Central memory CD8-positive, alpha-beta T cell (primary cell): Measurements from ENCODE around the gene DMWD.

ENCODE experiments used
- ATAC-seq: fragments of 150-1000 bp; cut with Tn5 transposase; replicated peaks from 2 replicates; pipeline ENCODE4 v1.10.0; 2022; ENCODE audit warnings: mild to moderate bottlenecking, moderate FRiP score, moderate number of reproducible peaks; ENCODE audit not compliant: poor library complexity, severe bottlenecking; ENCODE audit errors: extremely low read depth
- DNase-seq, 2 donors: peaks; one replicate each; pipeline ENCODE4 v3.0.0; 2021; ENCODE audit warnings: low spot score in 2 of 2
- H3K27ac Mint-ChIP-seq: one replicate; pipeline ENCODE4 v1.8.0; 2022; ENCODE audit warnings: low read depth, mild to moderate bottlenecking, moderate library complexity, mixed read lengths
- H3K27me3 Mint-ChIP-seq: one replicate; pipeline ENCODE4 v1.8.0; 2022; ENCODE audit warnings: mixed read lengths
- H3K36me3 Mint-ChIP-seq: one replicate; pipeline ENCODE4 v1.8.0; 2022; ENCODE audit warnings: mild to moderate bottlenecking, moderate library complexity, mixed read lengths; ENCODE audit not compliant: insufficient read depth
- H3K4me1 Mint-ChIP-seq: one replicate; pipeline ENCODE4 v1.8.0; 2022; ENCODE audit warnings: mixed read lengths
- H3K4me3 Mint-ChIP-seq: one replicate; pipeline ENCODE4 v1.8.0; 2022; ENCODE audit warnings: mild to moderate bottlenecking, moderate library complexity, mixed read lengths
- H3K9me3 Mint-ChIP-seq: one replicate; pipeline ENCODE4 v1.8.0; 2022; ENCODE audit warnings: mixed read lengths

DMWD gene, protein sequence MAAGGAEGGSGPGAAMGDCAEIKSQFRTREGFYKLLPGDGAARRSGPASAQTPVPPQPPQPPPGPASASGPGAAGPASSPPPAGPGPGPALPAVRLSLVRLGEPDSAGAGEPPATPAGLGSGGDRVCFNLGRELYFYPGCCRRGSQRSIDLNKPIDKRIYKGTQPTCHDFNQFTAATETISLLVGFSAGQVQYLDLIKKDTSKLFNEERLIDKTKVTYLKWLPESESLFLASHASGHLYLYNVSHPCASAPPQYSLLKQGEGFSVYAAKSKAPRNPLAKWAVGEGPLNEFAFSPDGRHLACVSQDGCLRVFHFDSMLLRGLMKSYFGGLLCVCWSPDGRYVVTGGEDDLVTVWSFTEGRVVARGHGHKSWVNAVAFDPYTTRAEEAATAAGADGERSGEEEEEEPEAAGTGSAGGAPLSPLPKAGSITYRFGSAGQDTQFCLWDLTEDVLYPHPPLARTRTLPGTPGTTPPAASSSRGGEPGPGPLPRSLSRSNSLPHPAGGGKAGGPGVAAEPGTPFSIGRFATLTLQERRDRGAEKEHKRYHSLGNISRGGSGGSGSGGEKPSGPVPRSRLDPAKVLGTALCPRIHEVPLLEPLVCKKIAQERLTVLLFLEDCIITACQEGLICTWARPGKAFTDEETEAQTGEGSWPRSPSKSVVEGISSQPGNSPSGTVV

DNA sequence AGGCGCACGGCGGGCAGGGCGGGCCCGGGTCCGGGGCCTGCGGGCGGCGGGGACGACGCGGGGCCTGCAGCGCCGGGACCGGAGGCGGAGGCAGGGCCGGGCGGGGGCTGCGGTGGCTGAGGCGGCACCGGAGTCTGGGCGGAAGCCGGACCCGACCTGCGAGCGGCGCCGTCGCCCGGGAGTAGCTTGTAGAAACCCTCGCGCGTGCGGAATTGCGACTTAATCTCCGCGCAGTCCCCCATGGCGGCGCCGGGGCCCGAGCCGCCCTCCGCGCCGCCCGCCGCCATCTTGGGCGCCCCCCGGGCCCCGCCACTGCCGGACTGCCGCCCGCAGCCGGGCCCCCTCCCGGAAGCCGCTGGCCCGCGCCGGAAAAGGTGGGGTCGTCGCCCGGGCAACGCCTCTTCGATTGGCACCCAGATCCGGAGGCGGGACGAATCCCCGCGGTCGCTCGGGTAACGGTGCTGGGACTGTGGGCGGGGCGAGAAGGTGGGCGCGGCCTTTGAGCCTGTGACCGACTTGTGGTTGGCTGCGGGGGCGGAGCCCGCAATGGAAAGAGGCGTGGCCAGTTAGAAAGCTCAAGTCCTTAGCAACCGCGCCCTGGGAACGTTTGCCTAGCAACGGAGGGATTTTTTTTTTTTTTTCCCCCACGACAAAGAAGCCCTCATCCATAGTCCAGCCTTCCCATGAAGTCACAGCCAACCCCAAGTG is at the start of gene DMWD:
DMWD (minus strand) TSS at position 376 of the 708 bp plus-strand sequence; CDS start at position 287, 89 bp downstream.
- peak within 1 kb of the TSS; percentile 92 for H3K27ac Mint-ChIP-seq
- ATAC-seq: peak; percentile 92
- H3K36me3 Mint-ChIP-seq: peaks cover 20% of the 10 kb centered on the region
- H3K27me3 Mint-ChIP-seq: peaks cover 10% of the 10 kb centered on the region
- peak; percentile 99 to 100 for DNase-seq
- H3K9me3 Mint-ChIP-seq: no peaks in the 10 kb centered on the region
- H3K4me1 Mint-ChIP-seq: peaks cover 48% of the 10 kb centered on the region
- peak within 1 kb of the TSS; percentile 85 for H3K4me3 Mint-ChIP-seq

GRCh38 chr19:45842198-45842597 is 49.6 kb upstream of the DMWD start:
- Mint-ChIP-seq H3K4me1 (peaks cover 7% of the 10 kb centered on the region), H3K36me3 (peaks cover 77% of the 10 kb centered on the region), H3K27me3 (no peaks in the 10 kb centered on the region), H3K4me3 (no peak overlapping the region), H3K9me3 (no peaks in the 10 kb centered on the region), H3K27ac (no peak overlapping the region)
- DNase-seq (no peak), ATAC-seq (no peak)

DNA sequence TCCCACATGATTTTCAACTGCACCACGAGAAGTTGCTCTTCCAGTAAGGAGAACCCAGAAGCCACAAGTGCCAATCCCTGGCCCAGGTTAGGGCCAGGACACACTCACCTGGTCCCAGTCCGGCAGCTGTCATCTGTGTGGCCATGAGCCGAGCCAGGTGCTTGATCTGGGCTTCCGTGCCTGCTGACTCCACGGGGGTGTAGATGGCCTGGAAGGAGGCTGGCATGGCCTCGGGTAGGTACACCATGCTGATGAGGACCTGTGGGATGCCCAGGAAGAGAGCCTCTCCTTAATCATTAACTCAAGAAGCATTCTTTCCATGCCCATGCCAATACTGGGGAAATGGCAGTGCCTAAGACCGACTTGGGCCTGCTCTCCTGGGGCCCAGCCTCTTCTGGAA is 42.3 kb upstream of the DMWD start:
- ATAC-seq: no peak
- DNase-seq: no peak
- no peak overlapping the region for H3K4me3 Mint-ChIP-seq
- peaks cover 77% of the 10 kb centered on the region for H3K36me3 Mint-ChIP-seq
- peak overlapping the region; percentile 22 for H3K27ac Mint-ChIP-seq
- H3K4me1 Mint-ChIP-seq: no peaks in the 10 kb centered on the region
- no peaks in the 10 kb centered on the region for H3K9me3 Mint-ChIP-seq
- H3K27me3 Mint-ChIP-seq: no peaks in the 10 kb centered on the region

DNA sequence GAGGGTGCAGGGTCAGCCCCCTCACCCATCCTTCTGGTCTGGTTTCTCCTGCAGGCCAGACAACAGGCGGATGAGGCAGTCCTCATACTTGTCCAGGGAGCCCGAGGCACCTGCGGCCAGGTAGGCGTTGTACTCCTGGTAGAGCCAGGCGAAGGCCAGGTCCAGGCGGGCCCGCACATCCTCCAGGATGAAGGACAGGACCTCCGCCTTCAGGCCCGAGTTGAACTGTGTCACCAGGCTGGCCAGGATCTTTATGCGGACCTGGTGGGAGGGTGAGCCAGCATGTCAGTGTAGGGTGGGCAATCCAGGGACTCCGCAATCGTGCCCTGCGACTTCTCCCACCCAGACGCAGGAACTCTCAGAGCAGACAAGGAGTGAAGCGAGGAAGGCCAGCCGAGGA is 36.3 kb upstream of the DMWD start:
- Mint-ChIP-seq H3K4me3 (no peak overlapping the region), H3K27me3 (no peaks in the 10 kb centered on the region), H3K27ac (no peak overlapping the region), H3K9me3 (no peaks in the 10 kb centered on the region), H3K4me1 (peaks cover 5% of the 10 kb centered on the region), H3K36me3 (peaks cover 54% of the 10 kb centered on the region)
- ATAC-seq (no peak), DNase-seq (no peak)

DNA sequence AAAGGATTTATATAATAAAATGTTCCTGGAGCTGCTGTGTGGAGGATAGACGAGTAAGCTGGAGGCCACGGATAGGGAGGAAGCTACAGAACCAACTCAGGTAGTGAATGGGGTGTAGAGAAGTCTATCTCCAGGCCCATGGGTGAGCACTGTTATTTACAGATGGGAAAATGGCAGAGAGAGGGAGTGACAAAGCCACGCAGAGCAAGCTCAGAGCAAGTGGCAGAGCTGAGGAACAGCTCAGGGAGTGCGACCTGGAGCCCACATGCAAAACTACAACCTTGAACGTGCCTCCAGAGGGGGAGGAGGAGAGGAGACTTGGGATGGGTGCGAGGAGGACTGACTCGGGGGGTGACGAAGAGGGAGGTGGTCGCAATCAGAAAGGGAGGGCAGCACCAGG is 35.9 kb upstream of the DMWD start:
- no peak overlapping the region for H3K4me3 Mint-ChIP-seq
- peaks cover 5% of the 10 kb centered on the region for H3K4me1 Mint-ChIP-seq
- no peak for ATAC-seq
- no peaks in the 10 kb centered on the region for H3K27me3 Mint-ChIP-seq
- peaks cover 50% of the 10 kb centered on the region for H3K36me3 Mint-ChIP-seq
- no peak for DNase-seq
- H3K9me3 Mint-ChIP-seq: no peaks in the 10 kb centered on the region
- H3K27ac Mint-ChIP-seq: peak overlapping the region; percentile 14

GRCh38 chr19:45827459-45828093 is 34.9 kb upstream of the DMWD start:
- Mint-ChIP-seq H3K4me1 (peaks cover 5% of the 10 kb centered on the region), H3K9me3 (no peaks in the 10 kb centered on the region), H3K4me3 (no peak overlapping the region), H3K27ac (no peak overlapping the region), H3K36me3 (peaks cover 41% of the 10 kb centered on the region), H3K27me3 (no peaks in the 10 kb centered on the region)
- DNase-seq (no peak), ATAC-seq (no peak)

DNA sequence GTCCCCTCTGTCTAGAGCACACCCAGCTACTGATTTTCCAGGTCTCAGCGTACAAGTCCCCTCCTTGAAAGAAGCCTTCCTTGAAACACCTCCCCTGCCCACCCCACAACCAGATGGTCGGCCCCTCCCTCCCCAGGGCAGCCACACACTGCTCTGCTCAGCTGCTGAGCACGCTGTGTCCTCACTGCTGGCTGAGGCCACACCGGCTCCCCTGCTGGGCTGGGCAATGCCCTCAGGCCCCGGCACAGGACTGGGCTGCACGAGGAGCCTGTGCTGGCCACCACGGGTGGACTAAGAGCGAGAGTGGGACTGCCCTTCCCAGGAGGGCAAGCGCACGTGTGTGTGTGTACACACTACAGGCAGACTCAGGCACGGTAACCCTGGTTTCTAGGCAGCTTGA is 34.3 kb upstream of the DMWD start:
- ATAC-seq (no peak), DNase-seq (no peak)
- H3K4me3 Mint-ChIP-seq: no peak overlapping the region
- H3K9me3 Mint-ChIP-seq: no peaks in the 10 kb centered on the region
- no peaks in the 10 kb centered on the region for H3K27me3 Mint-ChIP-seq
- peaks cover 37% of the 10 kb centered on the region for H3K36me3 Mint-ChIP-seq
- no peak overlapping the region for H3K27ac Mint-ChIP-seq
- H3K4me1 Mint-ChIP-seq: peaks cover 5% of the 10 kb centered on the region

- Mint-ChIP-seq H3K27me3 (no peaks in the 10 kb centered on the region), H3K9me3 (no peaks in the 10 kb centered on the region), H3K36me3 (peaks cover 30% of the 10 kb centered on the region), H3K27ac (no peak overlapping the region), H3K4me3 (no peak overlapping the region), H3K4me1 (peaks cover 5% of the 10 kb centered on the region)
- DNase-seq (no peak), ATAC-seq (no peak)
These were observed 33.6 kb upstream of the DMWD start for GRCh38 chr19:45825917-45826893.

DNA sequence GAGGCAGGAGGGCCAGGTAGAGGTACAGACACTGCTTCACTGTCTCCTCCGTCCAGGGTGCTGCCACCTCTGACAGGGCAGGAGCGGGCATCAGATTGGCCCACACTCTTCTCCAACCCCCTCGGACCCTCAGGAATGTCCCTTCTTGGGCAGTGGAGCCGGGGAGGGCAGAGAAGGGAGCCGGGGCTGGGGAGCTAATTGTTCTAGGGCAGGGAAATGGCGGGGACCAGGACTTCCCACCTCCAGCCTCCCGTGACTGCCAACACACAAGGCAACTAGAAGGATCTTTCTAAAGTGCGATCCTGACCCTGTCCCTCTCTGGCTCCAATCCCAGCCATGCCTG is 32.6 kb upstream of the DMWD start:
- Mint-ChIP-seq H3K27me3 (no peaks in the 10 kb centered on the region), H3K4me3 (no peak overlapping the region), H3K27ac (no peak overlapping the region), H3K9me3 (no peaks in the 10 kb centered on the region), H3K36me3 (peaks cover 26% of the 10 kb centered on the region), H3K4me1 (peaks cover 5% of the 10 kb centered on the region)
- DNase-seq (no peak), ATAC-seq (no peak)

DNA sequence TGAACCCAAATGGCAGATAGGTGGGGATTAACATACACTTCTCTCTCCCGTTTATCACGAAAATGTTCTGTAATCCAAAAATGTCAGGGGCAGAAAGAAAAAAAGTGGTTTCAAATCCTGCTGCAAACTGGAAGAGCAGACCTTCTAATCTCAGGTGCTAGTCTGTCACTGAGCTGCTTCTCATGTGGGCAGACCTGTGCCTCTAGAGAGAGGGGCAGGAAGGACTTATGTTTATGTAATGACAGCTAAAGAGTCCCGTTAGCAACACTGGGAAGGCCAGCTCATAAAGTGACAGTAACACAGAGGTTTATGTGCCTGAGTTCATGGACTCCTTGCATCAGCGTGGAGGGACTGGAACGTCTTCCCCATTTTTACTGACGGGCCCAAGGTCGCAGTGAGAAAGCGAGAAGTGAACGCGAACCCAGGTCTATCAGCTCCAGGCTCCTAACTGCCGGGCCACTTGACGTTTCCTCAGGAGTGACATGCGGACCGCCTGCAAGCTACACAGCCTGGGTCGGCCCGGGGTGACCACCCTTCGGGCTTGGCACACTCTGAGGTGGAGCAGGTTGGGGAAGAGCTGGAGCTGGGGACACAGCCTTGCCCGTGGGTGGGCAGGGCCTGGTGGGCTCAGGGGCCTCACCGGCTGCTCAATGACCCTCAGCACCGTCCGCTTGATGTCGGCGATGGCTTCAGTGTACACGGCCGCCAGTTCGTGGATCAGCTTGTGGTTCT is 32.1 kb upstream of the DMWD start:
- Mint-ChIP-seq H3K27ac (no peak overlapping the region), H3K27me3 (no peaks in the 10 kb centered on the region), H3K9me3 (no peaks in the 10 kb centered on the region), H3K4me3 (no peak overlapping the region), H3K4me1 (peaks cover 5% of the 10 kb centered on the region), H3K36me3 (peaks cover 24% of the 10 kb centered on the region)
- ATAC-seq: no peak
- no peak for DNase-seq

GRCh38 chr19:45824041-45824471 is 31.4 kb upstream of the DMWD start:
- H3K36me3 Mint-ChIP-seq: peaks cover 19% of the 10 kb centered on the region

More at GRCh38 chr19:45824041-45824471, 31.4 kb upstream of the DMWD start:
- H3K9me3 Mint-ChIP-seq: no peaks in the 10 kb centered on the region
- no peak for ATAC-seq
- no peak overlapping the region for H3K4me3 Mint-ChIP-seq
- peaks cover 5% of the 10 kb centered on the region for H3K4me1 Mint-ChIP-seq
- no peaks in the 10 kb centered on the region for H3K27me3 Mint-ChIP-seq
- DNase-seq: no peak
- H3K27ac Mint-ChIP-seq: no peak overlapping the region
